HEK293 (cell line): ENCODE measurements around the gene TTLL5.

Source experiments
- ATF2 ChIP-seq: fragments of 450-650 bp; formaldehyde crosslinking; IDR thresholded peaks from 2 replicates; pipeline ENCODE4 v1.5.1; 2016; ENCODE audit warnings: missing biosample characterization, missing genetic modification characterization, low read depth
- CTCF ChIP-seq: fragments of 450-650 bp; formaldehyde crosslinking; IDR thresholded peaks from 2 replicates; pipeline ENCODE4 v1.5.1; 2016; ENCODE audit warnings: missing biosample characterization, missing genetic modification characterization
- KLF10 ChIP-seq: fragments of 450-650 bp; IDR thresholded peaks from 2 replicates; pipeline ENCODE4 v1.5.1; 2018; ENCODE audit warnings: missing biosample characterization, mild to moderate bottlenecking, missing genetic modification characterization
- REST ChIP-seq: fragments of 450-650 bp; formaldehyde crosslinking; IDR thresholded peaks from 2 replicates; pipeline ENCODE4 v1.5.1; 2016; ENCODE audit warnings: missing biosample characterization, missing genetic modification characterization
- TCF7L2 ChIP-seq: IDR thresholded peaks from 2 replicates; pipeline ENCODE4 v1.6.1; 2011; ENCODE audit warnings: low read depth, mild to moderate bottlenecking, inconsistent platforms, low read length, moderate library complexity, borderline replicate concordance
- TSHZ1 ChIP-seq: fragments of 450-650 bp; formaldehyde crosslinking; IDR thresholded peaks from 2 replicates; pipeline ENCODE4 v1.5.1; 2016; ENCODE audit warnings: missing biosample characterization, missing genetic modification characterization, borderline replicate concordance
- ZNF133 ChIP-seq: fragments of 450-650 bp; formaldehyde crosslinking; IDR thresholded peaks from 2 replicates; pipeline ENCODE4 v1.5.1; 2016; ENCODE audit warnings: missing biosample characterization, missing genetic modification characterization
- ZNF175 ChIP-seq: fragments of 450-650 bp; formaldehyde crosslinking; IDR thresholded peaks from 2 replicates; pipeline ENCODE4 v1.5.1; 2016; ENCODE audit warnings: missing biosample characterization, missing genetic modification characterization
- ZNF274 ChIP-seq, 2 experiments: fragments of 200-500 bp in 1 of 2; fragments of 450-650 bp in 1 of 2; sonication (Bioruptor generic) in 1 of 2; formaldehyde crosslinking in 1 of 2; IDR thresholded peaks; 2 replicates each; pipeline versions ENCODE4 v1.5.1 to v1.6.1; 2014 to 2016; ENCODE audit warnings: borderline replicate concordance in 1 of 2, inconsistent platforms in 1 of 2, low read length in 1 of 2, missing biosample characterization in 1 of 2, missing genetic modification characterization in 1 of 2
- ZNF416 ChIP-seq: fragments of 450-650 bp; formaldehyde crosslinking; IDR thresholded peaks from 2 replicates; pipeline ENCODE4 v1.5.1; 2016; ENCODE audit warnings: missing biosample characterization, missing genetic modification characterization
- ZNF449 ChIP-seq: fragments of 450-650 bp; formaldehyde crosslinking; IDR thresholded peaks from 2 replicates; pipeline ENCODE4 v1.5.1; 2017; ENCODE audit warnings: missing biosample characterization, mild to moderate bottlenecking, missing genetic modification characterization, moderate library complexity
- ZNF600 ChIP-seq: fragments of 450-650 bp; formaldehyde crosslinking; IDR thresholded peaks from 2 replicates; pipeline ENCODE4 v1.5.1; 2016; ENCODE audit warnings: missing biosample characterization, missing genetic modification characterization
- ZNF623 ChIP-seq: fragments of 450-650 bp; formaldehyde crosslinking; IDR thresholded peaks from 2 replicates; pipeline ENCODE4 v1.5.1; 2016; ENCODE audit warnings: missing biosample characterization, missing genetic modification characterization
- ZNF707 ChIP-seq: fragments of 450-650 bp; formaldehyde crosslinking; IDR thresholded peaks from 2 replicates; pipeline ENCODE4 v1.5.1; 2016; ENCODE audit warnings: missing biosample characterization, missing genetic modification characterization

- TF ChIP-seq REST (tag by site-specific recombination) (no peak), TCF7L2 (no peak), ZNF600 (tag by site-specific recombination) (no peak), ZNF274 (IDR thresholded peaks at IDR 0.05; ENCODE audit: low read length) (no peak), ZNF274 (tag by site-specific recombination; IDR thresholded peaks at IDR 0.05; ENCODE audit: borderline replicate concordance) (no peak), CTCF (no peak), ZNF416 (tag by site-specific recombination) (no peak), KLF10 (tag by site-specific recombination) (no peak), ZNF133 (tag by site-specific recombination) (no peak), ATF2 (tag by site-specific recombination) (no peak), ZNF623 (tag by site-specific recombination) (no peak), TSHZ1 (tag by site-specific recombination) (no peak), ZNF707 (tag by site-specific recombination) (no peak), ZNF449 (no peak), ZNF175 (tag by site-specific recombination) (no peak)
Measured at GRCh38 chr14:75837151-75837787, 176.2 kb downstream of the TTLL5 start.
